Neuronal stem cell (in vitro differentiated cells): ENCODE data around the gene OCA2.

Experiments used
- DNase-seq: peaks from one replicate; pipeline ENCODE4 v3.0.0-alpha.2; 2013; ENCODE audit warnings: low spot score
- H2AFZ ChIP-seq: one replicate; pipeline ENCODE4 v1.6.1; 2013; ENCODE audit warnings: mild to moderate bottlenecking, low read length, inconsistent platforms
- H2AK5ac ChIP-seq: 2 replicates; pipeline ENCODE4 v1.6.1; 2013; ENCODE audit warnings: low read depth, mild to moderate bottlenecking, inconsistent platforms, low read length, moderate library complexity, mixed read lengths
- H2BK120ac ChIP-seq: 2 replicates; pipeline ENCODE4 v1.6.1; 2013; ENCODE audit warnings: low read depth, mild to moderate bottlenecking, inconsistent platforms, low read length, moderate library complexity, mixed read lengths
- H2BK12ac ChIP-seq: one replicate; pipeline ENCODE4 v1.6.1; 2013; ENCODE audit warnings: low read length, inconsistent platforms
- H2BK15ac ChIP-seq: 2 replicates; pipeline ENCODE4 v1.6.1; 2013; ENCODE audit warnings: mild to moderate bottlenecking, low read length, inconsistent platforms, mixed read lengths
- H2BK5ac ChIP-seq: one replicate; pipeline ENCODE4 v1.6.1; 2013; ENCODE audit warnings: inconsistent platforms, mild to moderate bottlenecking, low read length, moderate library complexity
- H3K14ac ChIP-seq: one replicate; pipeline ENCODE4 v1.6.1; 2013; ENCODE audit warnings: low read length, inconsistent platforms
- H3K18ac ChIP-seq: 2 replicates; pipeline ENCODE4 v1.6.1; 2013; ENCODE audit warnings: low read length, inconsistent platforms
- H3K23ac ChIP-seq: 2 replicates; pipeline ENCODE4 v1.6.1; 2013; ENCODE audit warnings: low read depth, mild to moderate bottlenecking, mixed read lengths, low read length, inconsistent platforms; ENCODE audit not compliant: poor library complexity
- H3K27ac ChIP-seq: replicated peaks from 3 replicates; pipeline ENCODE4 v1.5.1; 2013; ENCODE audit warnings: low read length, inconsistent platforms
- H3K27me3 ChIP-seq, 3 experiments: 2 replicates each; pipeline ENCODE4 v1.6.1; 2013; ENCODE audit warnings: low read length in 3 of 3, mild to moderate bottlenecking in 2 of 3, inconsistent platforms in 1 of 3, low read depth in 1 of 3, mixed read lengths in 1 of 3, moderate library complexity in 1 of 3; ENCODE audit not compliant: control insufficient read depth in 3 of 3, insufficient read depth in 3 of 3
- H3K36me3 ChIP-seq, 2 donors: replicated peaks in 1 of 2; 2 replicates each; pipeline ENCODE4 v1.6.1; 2013; ENCODE audit warnings: low read length in 2 of 2; ENCODE audit not compliant: control insufficient read depth in 2 of 2, insufficient read depth in 2 of 2
- H3K4ac ChIP-seq: 2 replicates; pipeline ENCODE4 v1.6.1; 2013; ENCODE audit warnings: inconsistent platforms, mild to moderate bottlenecking, low read length, moderate library complexity
- H3K4me1 ChIP-seq, 2 donors: 1 replicate in 1 of 2; 2 replicates in 1 of 2; pipeline ENCODE4 v1.6.1; 2013; ENCODE audit warnings: low read length in 2 of 2, low read depth in 1 of 2; ENCODE audit not compliant: control insufficient read depth in 2 of 2, insufficient read depth in 1 of 2
- H3K4me2 ChIP-seq: one replicate; pipeline ENCODE4 v1.6.1; 2013; ENCODE audit warnings: mild to moderate bottlenecking, low read length, inconsistent platforms; ENCODE audit not compliant: insufficient read depth, poor library complexity, severe bottlenecking
- H3K4me3 ChIP-seq, 2 donors: 2 replicates each; pipeline ENCODE4 v1.5.1; 2013; ENCODE audit warnings: low read length in 2 of 2, mild to moderate bottlenecking in 2 of 2, inconsistent platforms in 1 of 2, moderate library complexity in 1 of 2
- H3K79me1 ChIP-seq: one replicate; pipeline ENCODE4 v1.6.1; 2013; ENCODE audit warnings: low read depth, mild to moderate bottlenecking, inconsistent platforms, low read length, moderate library complexity
- H3K9ac ChIP-seq: one replicate; pipeline ENCODE4 v1.6.1; 2013; ENCODE audit warnings: mild to moderate bottlenecking, low read depth, low read length, inconsistent platforms; ENCODE audit not compliant: poor library complexity
- H3K9me3 ChIP-seq, 2 donors: replicated peaks in 1 of 2; 2 replicates each; pipeline versions ENCODE3 to v1.6.1; 2013; ENCODE audit warnings: low read length in 2 of 2, mild to moderate bottlenecking in 2 of 2, inconsistent platforms in 1 of 2, low read depth in 1 of 2, mixed read lengths in 1 of 2, moderate library complexity in 1 of 2; ENCODE audit not compliant: control insufficient read depth in 2 of 2, insufficient read depth in 1 of 2
- H4K8ac ChIP-seq: one replicate; pipeline ENCODE4 v1.6.1; 2013; ENCODE audit warnings: low read depth, mild to moderate bottlenecking, inconsistent platforms, low read length, moderate library complexity
- H4K91ac ChIP-seq: one replicate; pipeline ENCODE4 v1.6.1; 2013; ENCODE audit warnings: low read length, low read depth, mild to moderate bottlenecking, inconsistent platforms; ENCODE audit not compliant: poor library complexity
- WGBS, 2 donors: extraction: QIAGEN DNeasy Blood & Tissue Kit; methylation state at CpG; one replicate each; pipeline ENCODE4 v1.1.7; 2013; ENCODE audit warnings: missing lambda C conversion rate in 2 of 2, mixed read lengths in 1 of 2; ENCODE audit not compliant: insufficient read length in 2 of 2, insufficient replicate concordance in 1 of 2; ENCODE audit errors: extremely low coverage in 2 of 2; 5-methylcytosine and 5-hydroxymethylcytosine counted together

OCA2 gene

GRCh38 chr15:27820232-27820631 is 278.9 kb downstream of the OCA2 start:
- DNase-seq = no peak
- H3K23ac ChIP-seq = no peak overlapping the region
- H2AFZ ChIP-seq = no peak overlapping the region

DNA sequence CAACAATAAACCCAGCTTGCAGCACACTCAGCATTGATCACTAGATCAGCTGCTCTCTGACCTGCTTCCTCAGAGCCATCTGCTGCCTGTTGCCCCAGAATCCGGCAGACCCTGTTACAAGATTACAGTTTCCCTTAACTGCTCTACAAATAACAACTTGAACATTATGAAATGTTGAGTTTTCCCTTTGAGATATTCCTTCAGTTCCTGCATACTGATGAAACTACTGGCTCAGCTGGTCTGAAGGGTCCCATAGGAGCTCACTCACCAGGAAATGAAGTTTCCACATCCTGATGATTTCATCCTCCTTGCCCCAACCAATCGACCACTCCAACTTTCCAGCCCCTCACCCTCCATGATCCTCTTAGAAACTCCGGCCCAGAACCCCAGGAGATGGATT is 281.9 kb downstream of the OCA2 start:
- no peaks in the 10 kb centered on the region for H3K79me1 ChIP-seq
- H3K4ac ChIP-seq = no peak overlapping the region
- H3K9me3 ChIP-seq = peaks cover 0 to 4% of the 10 kb centered on the region in 2 donors
- H2BK12ac ChIP-seq = no peak overlapping the region
- no peak overlapping the region for H2AK5ac ChIP-seq
- H2AFZ ChIP-seq = no peak overlapping the region
- no peak overlapping the region for H2BK15ac ChIP-seq
- peaks cover 0 to 8% of the 10 kb centered on the region in 2 donors for H3K4me1 ChIP-seq
- no peak overlapping the region for H2BK5ac ChIP-seq
- no peak overlapping the region for H3K23ac ChIP-seq
- H3K4me2 ChIP-seq = no peak overlapping the region
- H4K91ac ChIP-seq = no peak overlapping the region
- H3K9ac ChIP-seq = no peak overlapping the region
- no peaks in the 10 kb centered on the region for H3K27me3 ChIP-seq
- H2BK120ac ChIP-seq = no peak overlapping the region
- no peaks in the 10 kb centered on the region for H3K36me3 ChIP-seq
- H3K18ac ChIP-seq = no peak overlapping the region
- no peak overlapping the region for H3K4me3 ChIP-seq
- WGBS, 2 donors = no CpG with 5 or more reads among the region's 3 CpGs
- no peak overlapping the region for H3K14ac ChIP-seq
- no peak overlapping the region for H4K8ac ChIP-seq
- DNase-seq = no peak
- no peak overlapping the region for H3K27ac ChIP-seq

More at GRCh38 chr15:27820232-27820631, 278.9 kb downstream of the OCA2 start:
- Histone ChIP-seq H3K9ac (no peak overlapping the region), H2BK12ac (no peak overlapping the region), H3K18ac (no peak overlapping the region), H2BK5ac (no peak overlapping the region), H4K8ac (no peak overlapping the region), H3K27me3 (no peaks in the 10 kb centered on the region), H4K91ac (no peak overlapping the region), H3K27ac (no peak overlapping the region), H3K4me3 (peak overlapping the region in 1 of 2 donors; percentile 34), H3K4me1 (no peaks in the 10 kb centered on the region), H2BK15ac (no peak overlapping the region), H3K14ac (no peak overlapping the region), H3K36me3 (no peaks in the 10 kb centered on the region), H3K4ac (no peak overlapping the region), H3K4me2 (no peak overlapping the region), H2AK5ac (no peak overlapping the region), H3K9me3 (peaks cover 0 to 4% of the 10 kb centered on the region in 2 donors), H2BK120ac (no peak overlapping the region), H3K79me1 (no peaks in the 10 kb centered on the region)
- WGBS, 2 donors = no CpG with 5 or more reads among the region's 7 CpGs

GRCh38 chr15:27816790-27817189 is 282.3 kb downstream of the OCA2 start:
- H2AFZ ChIP-seq = no peak overlapping the region
- no peak overlapping the region for H3K18ac ChIP-seq
- peak overlapping the region; percentile 50 for H3K14ac ChIP-seq
- H4K91ac ChIP-seq = no peak overlapping the region
- H3K23ac ChIP-seq = no peak overlapping the region
- H3K9me3 ChIP-seq = peaks cover 0 to 4% of the 10 kb centered on the region in 2 donors
- no peaks in the 10 kb centered on the region for H3K36me3 ChIP-seq
- peak overlapping the region; percentile 30 for H2BK15ac ChIP-seq
- H2BK5ac ChIP-seq = no peak overlapping the region
- no peak overlapping the region for H3K4ac ChIP-seq
- peaks cover 0 to 8% of the 10 kb centered on the region in 2 donors for H3K4me1 ChIP-seq
- H4K8ac ChIP-seq = no peak overlapping the region
- H3K9ac ChIP-seq = peak overlapping the region; percentile 12
- H3K4me2 ChIP-seq = no peak overlapping the region
- no peak overlapping the region for H3K27ac ChIP-seq
- no peak overlapping the region for H2BK12ac ChIP-seq
- no peaks in the 10 kb centered on the region for H3K27me3 ChIP-seq
- no peak for DNase-seq
- no peak overlapping the region for H3K4me3 ChIP-seq
- no CpG with 5 or more reads among the region's 8 CpGs for WGBS, 2 donors
- H3K79me1 ChIP-seq = no peaks in the 10 kb centered on the region
- H2BK120ac ChIP-seq = no peak overlapping the region
- no peak overlapping the region for H2AK5ac ChIP-seq

DNA sequence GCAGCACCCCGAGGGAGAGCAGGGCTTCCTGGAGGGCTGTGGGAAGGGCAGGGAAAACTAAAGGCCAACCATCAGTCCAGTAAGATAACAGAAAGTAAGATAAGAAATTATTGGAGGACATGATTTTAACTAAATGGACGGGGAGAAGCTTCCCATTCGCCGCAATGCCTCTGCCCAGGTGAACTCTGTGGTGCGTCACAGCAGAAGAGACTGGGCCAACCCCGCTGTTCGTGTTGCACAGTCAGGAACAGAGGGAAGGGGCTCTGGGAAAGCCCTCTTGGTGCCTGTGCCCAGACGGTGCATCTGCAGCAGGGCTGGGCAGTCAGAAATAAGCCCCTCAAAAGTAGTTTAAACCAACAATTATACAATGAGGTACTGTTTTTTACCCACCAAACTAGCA is 284.1 kb downstream of the OCA2 start:
- H3K79me1 ChIP-seq = no peaks in the 10 kb centered on the region
- no peak overlapping the region for H4K8ac ChIP-seq
- no CpG with 5 or more reads among the region's 8 CpGs for WGBS, 2 donors

More for the DNA sequence above, 284.1 kb downstream of the OCA2 start:
- no peaks in the 10 kb centered on the region for H3K36me3 ChIP-seq
- H2AK5ac ChIP-seq = no peak overlapping the region
- H3K23ac ChIP-seq = no peak overlapping the region
- no peaks in the 10 kb centered on the region for H3K27me3 ChIP-seq
- H4K91ac ChIP-seq = no peak overlapping the region
- H2BK120ac ChIP-seq = no peak overlapping the region
- H3K9me3 ChIP-seq = peaks cover 0 to 4% of the 10 kb centered on the region in 2 donors
- no peak for DNase-seq
- no peak overlapping the region for H3K4ac ChIP-seq
- no peak overlapping the region for H2AFZ ChIP-seq
- H2BK15ac ChIP-seq = peak overlapping the region; percentile 76
- H3K4me3 ChIP-seq = no peak overlapping the region
- no peak overlapping the region for H3K4me2 ChIP-seq
- no peak overlapping the region for H2BK12ac ChIP-seq
- no peak overlapping the region for H2BK5ac ChIP-seq
- H3K9ac ChIP-seq = no peak overlapping the region
- no peak overlapping the region for H3K14ac ChIP-seq
- no peak overlapping the region for H3K27ac ChIP-seq
- peak overlapping the region; percentile 54 for H3K18ac ChIP-seq
- peaks cover 0 to 8% of the 10 kb centered on the region in 2 donors for H3K4me1 ChIP-seq
